NCI-H226 (cell line): Measurements from ENCODE around the gene DIAPH2.

Source experiments
- DNase-seq: peaks from one replicate; pipeline ENCODE4 v3.0.0-alpha.2; 2015

Gene DIAPH2

GRCh38 chrX:97211070-97211469 lies 526.4 kb downstream of the DIAPH2 start:
- no peak for DNase-seq

GRCh38 chrX:97215186-97215585 lies 530.5 kb downstream of the DIAPH2 start:
- no peak for DNase-seq

GRCh38 chrX:97224148-97224547 lies 539.5 kb downstream of the DIAPH2 start:
- DNase-seq = no peak

- DNase-seq = no peak
Observed at GRCh38 chrX:97229318-97229717, 544.7 kb downstream of the DIAPH2 start.

GRCh38 chrX:97230948-97231347 lies 546.3 kb downstream of the DIAPH2 start:
- DNase-seq = no peak

- no peak for DNase-seq
Observed at GRCh38 chrX:97234471-97235081, 549.9 kb downstream of the DIAPH2 start.

- peak; percentile 32 for DNase-seq
Observed at GRCh38 chrX:97238632-97239031, 554.0 kb downstream of the DIAPH2 start.

- DNase-seq = no peak
Observed at GRCh38 chrX:97252111-97252510, 567.5 kb downstream of the DIAPH2 start.

- DNase-seq = no peak
Observed at GRCh38 chrX:97260679-97261078, 576.0 kb downstream of the DIAPH2 start.

- DNase-seq = no peak
Observed at GRCh38 chrX:97266406-97267121, 581.9 kb downstream of the DIAPH2 start.

- DNase-seq = no peak
Observed at GRCh38 chrX:97267396-97268181, 582.9 kb downstream of the DIAPH2 start.

- DNase-seq = no peak
Observed at GRCh38 chrX:97268182-97268680, 583.6 kb downstream of the DIAPH2 start.

- DNase-seq = no peak
Observed at GRCh38 chrX:97284531-97284930, 599.9 kb downstream of the DIAPH2 start.

- no peak for DNase-seq
Observed at GRCh38 chrX:97290199-97290598, 605.6 kb downstream of the DIAPH2 start.

GRCh38 chrX:97294041-97294440 lies 609.4 kb downstream of the DIAPH2 start:
- DNase-seq = no peak

GRCh38 chrX:97295954-97296353 lies 611.3 kb downstream of the DIAPH2 start:
- DNase-seq = no peak

GRCh38 chrX:97306771-97307470 lies 622.3 kb downstream of the DIAPH2 start:
- no peak for DNase-seq

- DNase-seq = no peak
Observed at GRCh38 chrX:97308171-97308570, 623.5 kb downstream of the DIAPH2 start.

- DNase-seq = no peak
Observed at GRCh38 chrX:97309487-97310116, 625.0 kb downstream of the DIAPH2 start.

GRCh38 chrX:97310373-97310772 lies 625.7 kb downstream of the DIAPH2 start:
- peak; percentile 79 for DNase-seq

- peak; percentile 12 for DNase-seq
Observed at GRCh38 chrX:97311066-97311778, 626.6 kb downstream of the DIAPH2 start.

- no peak for DNase-seq
Observed at GRCh38 chrX:97314345-97314744, 629.7 kb downstream of the DIAPH2 start.
